GM18499 (cell line): ENCODE measurements around the gene SPON1.
"Not testable (repeated sequence)": the region's sequence is repeated elsewhere in the genome, so short reads cannot be mapped to it uniquely, and the experiment has no call there.

Source experiments
- ATAC-seq: cut with Tn5 transposase; IDR thresholded peaks from one replicate; pipeline ENCODE4 v1.9.1; 2021; ENCODE audit warnings: moderate number of reproducible peaks; ENCODE audit not compliant: insufficient read depth, unreplicated experiment

The SPON1 gene

DNA sequence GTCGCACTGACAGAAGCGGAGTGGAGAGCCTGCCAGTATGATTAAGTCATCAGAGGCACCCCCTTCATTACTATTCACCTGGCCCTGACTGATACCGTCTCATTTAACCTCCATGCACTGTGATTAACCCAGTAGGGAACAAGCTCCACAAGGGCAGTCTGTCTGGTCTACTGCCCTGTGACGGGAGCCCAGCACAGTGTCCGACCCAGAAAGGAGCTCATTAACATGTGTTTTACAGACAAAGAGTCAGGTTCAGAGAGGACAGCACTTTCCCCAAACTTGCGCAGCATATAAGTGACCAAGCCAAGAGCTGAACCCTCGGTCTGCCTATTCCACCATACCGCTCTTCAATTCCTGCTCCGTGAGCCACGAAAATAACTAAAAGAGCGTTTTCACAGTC lies 266.9 kb downstream of the SPON1 start:
- ATAC-seq, result no peak

DNA sequence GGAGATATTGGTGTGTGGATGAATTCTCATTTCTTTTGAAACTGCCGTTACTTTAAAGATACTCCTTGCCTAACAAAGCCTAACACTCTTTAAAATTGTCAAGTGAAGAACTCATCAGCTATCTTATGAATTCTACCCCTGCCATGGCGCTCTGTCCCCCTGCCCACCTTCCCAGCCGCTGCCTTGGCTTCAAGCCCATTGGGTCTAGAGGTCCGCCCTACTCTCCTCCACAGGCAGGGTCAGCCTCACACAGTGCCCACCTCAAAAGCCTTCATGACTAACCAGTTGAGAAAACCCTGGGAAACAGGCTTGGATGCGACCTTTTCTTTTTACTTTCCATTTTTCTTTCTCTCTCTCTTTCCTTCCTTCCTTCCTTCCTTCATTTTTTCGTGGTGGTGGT lies 267.9 kb downstream of the SPON1 start:
- ATAC-seq, result no peak

DNA sequence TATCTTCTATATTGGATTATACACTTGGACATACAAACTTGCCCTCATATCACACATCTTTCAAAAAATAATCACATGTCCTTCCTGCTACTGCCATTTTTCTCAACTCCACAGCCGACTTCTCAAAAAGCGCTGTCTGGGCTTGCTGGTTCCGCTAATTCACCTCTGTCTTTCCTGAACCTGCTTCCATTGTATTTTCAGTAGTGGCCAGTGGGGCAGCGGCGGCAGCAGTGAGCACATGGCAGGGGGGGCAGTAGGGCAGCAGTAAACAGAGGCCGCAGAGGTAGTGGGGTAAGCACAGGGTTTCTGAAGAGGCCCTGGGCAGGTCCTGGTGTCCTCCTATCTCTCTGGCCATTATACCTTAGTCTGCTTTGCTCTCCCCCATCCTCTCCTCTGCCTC lies 270.1 kb downstream of the SPON1 start:
- ATAC-seq, result no peak

DNA sequence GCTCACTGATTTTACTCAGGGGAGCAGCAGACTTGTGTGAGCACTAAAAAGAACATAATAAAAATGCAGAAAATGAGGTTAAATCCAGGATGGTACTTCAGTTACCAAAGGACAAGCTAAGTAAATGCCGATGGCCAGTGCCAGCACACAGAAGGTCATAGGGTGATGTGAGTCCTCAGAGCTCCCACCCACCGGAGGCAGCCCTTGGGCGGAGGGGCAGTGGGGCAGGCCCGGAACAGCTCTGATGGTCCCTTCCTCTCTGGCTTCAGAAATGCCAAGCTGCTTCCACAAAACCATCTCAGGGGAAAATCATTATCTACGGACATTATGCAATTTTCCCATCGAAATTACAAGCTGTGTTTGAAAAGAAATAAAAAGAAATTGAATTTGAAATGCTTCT lies 271.9 kb downstream of the SPON1 start:
- ATAC-seq, result no peak

DNA sequence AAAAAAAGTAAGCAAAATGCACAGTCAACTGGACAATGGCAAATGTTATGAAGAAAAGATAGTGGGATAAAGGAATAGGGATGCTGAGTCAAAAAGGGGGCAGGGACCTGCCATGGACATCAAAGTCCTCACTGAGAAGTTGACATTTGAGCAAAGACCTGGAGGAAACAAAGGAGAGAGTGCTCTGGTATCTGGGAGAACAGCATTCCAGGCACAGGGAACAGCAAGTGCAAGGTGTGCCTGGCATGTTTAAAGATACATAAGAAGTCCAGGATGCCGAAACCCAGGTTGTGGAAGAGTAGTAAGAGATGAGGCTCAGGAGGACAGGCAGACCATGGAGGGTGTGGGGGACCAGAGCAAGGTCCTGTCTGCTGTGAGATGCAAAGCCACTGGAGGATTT lies 273.2 kb downstream of the SPON1 start:
- no peak for ATAC-seq

DNA sequence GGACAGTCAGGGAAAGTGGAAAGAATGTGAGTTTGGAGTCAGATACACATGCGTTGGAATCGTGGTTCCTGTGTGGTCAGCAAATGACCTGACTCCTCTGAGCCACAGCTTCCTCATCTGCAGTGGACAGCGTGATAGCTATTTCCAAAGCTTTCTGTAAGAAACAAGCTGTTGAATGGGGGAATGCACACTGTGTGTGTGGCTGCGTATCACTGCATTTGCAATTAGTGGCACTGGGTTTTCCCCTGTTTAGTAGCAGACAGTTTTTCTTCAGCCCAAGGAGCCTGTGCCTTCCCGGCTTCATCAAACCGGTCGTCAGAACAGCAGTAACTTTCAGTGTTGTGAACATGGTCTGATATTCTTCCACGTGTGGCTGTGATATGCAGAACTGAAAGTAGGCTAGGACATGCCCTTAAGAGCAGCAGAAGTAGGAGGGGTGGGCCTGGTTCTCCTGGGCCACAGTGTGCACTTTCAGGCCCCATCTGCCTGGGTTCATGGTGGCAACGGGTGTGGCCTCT lies 275.0 kb downstream of the SPON1 start:
- peak; percentile 97 for ATAC-seq

DNA sequence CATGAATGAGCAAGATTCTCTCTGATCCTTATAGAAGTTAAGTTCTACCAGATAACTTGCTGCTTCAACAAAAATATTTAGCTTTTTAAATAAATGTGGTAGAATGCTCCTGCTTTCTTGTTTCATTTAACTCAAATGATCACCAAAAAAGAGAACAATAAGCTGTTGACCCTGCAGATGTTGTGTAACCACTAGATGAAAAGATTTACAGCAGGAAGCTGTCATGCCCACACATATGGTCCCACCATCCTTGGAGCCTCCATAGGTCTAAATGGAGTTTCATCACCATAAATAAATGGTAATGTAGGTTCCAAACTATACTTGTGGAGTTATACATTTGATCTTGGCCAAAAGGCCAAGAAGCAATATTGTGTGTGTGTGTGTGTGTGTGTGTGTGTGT lies 277.7 kb downstream of the SPON1 start:
- ATAC-seq, result no peak

DNA sequence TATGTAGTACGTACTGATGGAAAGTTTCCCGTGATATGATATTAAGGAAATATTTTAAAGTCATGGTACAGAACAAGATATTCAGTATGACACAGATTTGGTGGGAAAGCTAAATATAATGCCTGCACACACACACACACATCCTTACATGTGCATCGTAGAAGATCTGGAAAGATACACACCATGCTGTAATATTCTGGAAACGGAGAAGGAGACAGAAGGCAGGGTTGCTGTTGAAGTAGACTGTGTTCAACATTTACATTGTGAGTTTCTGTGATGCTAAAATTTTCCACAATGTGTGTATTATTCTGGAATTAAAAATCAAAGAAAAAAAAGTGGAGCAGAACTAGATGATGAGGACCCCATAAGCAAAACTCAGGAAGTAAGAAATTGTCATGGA lies 278.4 kb downstream of the SPON1 start:
- ATAC-seq, result no peak

DNA sequence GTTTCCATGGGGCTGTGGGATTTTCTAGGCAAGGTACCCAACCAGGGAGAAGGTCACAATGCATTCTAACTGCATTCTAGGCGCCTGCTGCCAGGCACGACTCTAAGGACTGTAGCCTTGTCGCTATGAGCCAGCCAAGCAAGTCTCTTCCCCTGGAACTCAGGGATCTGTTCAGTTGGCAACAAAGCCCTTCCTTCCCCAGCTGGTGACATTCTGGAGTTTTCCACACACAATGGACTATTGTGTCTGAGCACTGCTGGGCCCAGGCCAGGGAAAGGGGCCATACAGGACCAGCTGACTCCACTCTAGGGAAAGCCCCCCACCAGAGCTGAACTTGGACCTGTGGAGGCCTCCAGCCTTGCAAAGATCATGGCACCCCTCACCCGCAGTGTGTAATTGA lies 279.7 kb downstream of the SPON1 start:
- no peak for ATAC-seq

DNA sequence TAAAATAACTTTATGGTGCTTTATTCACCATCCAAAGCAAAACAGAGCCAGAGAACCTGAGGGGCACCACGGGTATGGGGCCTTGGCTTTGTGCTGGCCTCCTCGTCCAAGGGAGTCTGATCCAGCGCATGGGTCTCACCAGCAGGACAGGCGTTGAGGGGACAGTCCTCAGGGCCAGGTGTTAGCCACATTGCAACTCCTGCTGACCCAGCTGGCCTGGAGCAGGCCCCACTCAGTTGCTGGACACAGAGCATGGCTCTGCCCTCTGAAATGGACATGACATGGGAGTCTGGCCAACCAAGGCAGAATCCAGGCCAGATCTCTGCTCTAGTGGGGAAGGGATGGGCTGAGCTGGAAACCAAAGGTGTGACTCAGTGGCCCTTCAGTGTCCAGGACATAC lies 280.2 kb downstream of the SPON1 start:
- no peak for ATAC-seq

DNA sequence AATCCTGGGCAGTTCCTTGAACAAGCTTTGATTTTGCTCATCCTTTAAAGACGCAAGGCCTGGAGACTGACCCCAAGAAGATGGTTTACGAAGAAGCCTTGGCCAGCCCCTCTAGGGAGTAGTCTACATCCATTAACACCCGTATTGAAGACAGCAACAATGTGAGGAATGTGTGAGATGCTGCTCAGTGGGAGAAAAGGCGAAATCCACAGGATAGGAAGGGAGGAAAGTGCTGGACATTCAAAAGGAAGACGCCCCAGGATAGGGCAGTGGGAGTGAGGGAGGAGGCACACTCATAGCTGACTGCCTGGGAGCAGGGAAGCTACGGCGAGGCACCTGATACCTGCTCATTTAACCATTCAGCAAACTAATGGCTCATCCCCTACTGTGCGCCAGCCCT lies 282.4 kb downstream of the SPON1 start:
- no peak for ATAC-seq

DNA sequence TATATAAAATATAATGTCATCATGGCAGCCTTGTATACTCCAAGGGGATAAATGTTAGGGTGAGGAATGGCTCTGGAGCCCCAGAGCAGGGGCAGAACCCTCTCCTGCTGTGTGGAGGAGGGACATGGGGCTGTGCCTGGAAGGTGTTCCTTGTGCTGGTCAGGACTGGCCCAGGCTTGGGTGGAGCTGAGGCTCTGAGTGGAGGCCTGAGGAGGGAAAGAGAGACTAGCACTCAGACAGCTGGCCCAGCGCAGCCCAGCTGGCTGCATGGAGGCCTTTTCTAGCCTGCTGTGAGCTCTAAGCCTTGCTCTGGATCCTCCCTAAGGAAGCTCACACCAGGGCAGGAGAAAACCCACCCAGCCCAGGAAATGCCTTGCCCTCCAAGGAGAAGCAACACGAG lies 282.9 kb downstream of the SPON1 start:
- ATAC-seq, result no peak

DNA sequence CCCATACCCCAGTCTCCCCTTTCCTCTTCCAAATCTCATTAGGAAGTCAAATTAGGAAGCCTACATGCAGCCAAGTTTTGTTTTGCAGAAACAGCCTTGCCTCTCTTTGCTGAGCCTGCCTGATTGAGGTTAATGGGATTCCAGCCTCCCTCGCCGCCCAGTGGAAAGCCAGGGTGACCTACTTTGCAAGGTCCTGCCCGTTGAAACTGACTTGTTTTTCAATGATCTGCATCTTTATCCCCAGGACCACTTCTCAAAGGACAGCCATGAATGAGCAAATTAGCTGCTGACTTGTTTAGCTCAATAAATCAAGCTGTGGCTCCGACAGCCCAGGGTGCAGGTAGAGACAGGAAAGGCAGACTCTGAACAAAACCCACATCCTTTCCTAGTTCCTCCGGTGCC lies 286.1 kb downstream of the SPON1 start:
- no peak for ATAC-seq

DNA sequence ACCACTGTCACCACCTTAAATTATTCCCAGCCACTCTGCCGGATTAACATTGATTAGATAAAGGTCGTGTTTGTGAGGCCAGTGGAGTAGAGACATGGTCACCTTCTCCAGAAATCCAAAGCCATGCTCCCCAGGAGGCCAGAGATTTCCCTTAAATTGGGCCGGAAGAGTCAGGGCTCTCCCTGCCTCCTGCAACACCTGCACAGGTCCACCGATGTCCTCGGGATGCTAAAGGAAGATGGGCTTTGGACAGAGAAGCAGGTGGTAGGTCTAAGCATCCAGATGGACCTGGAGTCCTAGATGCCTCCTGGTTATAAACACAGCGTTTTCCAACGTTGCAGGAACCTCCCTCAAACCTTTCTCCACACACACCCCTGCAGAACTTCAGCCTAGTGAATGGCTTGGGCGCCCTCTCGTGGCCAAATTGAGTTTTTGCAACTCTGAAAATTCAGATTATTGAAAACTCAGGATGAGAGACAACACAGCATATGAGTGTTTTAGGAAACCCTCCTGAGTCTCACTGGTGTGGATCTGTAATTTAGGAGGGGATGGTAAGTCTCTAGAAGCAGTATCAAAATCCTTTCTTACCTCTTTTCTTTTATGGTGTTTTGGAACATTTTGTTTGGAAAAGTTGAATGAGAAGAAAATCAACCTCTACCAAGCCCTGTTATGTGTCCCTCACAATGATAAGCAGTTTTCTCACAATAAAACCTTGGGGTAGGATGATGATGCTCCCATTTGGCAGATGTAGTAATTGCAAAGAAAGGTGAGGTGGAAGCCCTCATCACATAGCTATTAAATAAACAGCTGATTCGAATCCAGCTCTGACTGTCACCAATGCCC lies 286.8 kb downstream of the SPON1 start:
- ATAC-seq, result no peak

DNA sequence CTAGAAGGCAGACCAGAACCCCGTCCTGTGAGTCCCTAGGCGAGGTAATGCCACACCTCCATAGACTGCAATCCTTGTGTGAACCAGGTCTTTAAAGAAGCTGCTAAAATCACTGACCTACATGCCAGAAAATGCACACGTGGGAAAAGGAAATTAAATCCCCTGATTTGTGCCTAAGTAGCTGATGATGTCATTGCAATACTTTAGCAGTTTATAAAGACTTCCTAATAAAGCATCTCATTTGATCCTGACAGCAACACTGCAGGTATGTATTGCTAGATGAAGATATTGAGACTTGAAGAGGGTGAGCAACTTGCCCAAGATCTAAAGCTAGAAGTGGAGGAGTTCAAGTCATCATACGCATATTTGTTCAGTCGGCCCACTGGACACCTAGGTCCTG lies 289.2 kb downstream of the SPON1 start:
- ATAC-seq, result no peak

DNA sequence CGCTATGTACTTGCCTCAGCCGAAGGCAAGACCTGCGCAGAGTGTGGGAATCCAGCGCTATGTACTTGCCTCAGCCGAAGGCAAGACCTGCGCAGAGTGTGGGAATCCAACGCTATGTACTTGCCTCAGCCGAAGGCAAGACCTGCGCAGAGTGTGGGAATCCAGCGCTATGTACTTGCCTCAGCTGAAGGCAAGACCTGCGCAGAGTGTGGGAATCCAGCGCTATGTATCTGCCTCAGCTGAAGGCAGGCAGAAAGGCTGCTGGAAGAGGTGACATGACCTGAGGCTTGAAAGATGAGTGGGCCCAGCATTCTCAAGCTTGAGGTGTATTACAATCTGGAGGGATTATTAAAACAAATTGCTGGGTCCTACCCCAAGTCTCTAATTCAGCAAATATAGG lies 290.0 kb downstream of the SPON1 start:
- not testable (repeated sequence) for ATAC-seq

DNA sequence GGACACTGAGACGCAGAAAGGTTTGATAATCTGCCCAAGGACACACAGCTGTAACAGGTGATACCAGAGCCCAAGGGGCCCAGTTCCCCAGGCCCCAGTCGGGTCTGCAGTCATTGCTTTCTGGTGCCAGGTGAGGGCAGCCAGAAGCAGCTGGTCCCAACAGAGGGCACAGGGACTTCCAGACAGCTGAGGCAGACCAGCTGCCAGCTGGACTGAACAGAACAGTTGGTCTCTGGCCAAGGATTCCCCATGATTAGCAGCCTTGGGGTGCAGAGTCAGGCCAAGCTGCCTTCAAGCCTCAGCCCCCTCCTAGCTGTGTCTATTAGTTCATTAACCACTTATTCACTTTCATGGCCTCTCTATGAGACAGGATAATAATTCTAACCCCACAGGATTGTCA lies 290.9 kb downstream of the SPON1 start:
- no peak for ATAC-seq

DNA sequence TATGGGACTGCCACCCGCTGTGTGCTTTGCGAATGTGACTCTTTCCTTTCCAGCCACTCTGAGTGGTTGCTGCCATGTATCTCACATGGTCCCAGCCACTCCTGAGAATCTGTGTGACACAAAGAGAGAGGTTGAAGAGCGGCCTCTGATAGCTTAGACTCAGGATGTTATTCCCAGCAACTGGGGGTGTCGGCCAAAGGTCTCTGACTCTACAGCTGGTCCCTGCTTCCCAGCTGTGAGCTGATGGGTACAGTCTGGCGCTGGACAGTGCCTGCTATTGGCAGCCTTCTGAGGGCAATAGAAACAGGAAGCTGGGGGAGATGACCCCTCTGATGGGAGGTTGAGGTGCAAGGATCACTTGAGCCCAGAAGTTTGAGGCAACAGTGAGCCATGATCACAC lies 291.3 kb downstream of the SPON1 start:
- no peak for ATAC-seq

DNA sequence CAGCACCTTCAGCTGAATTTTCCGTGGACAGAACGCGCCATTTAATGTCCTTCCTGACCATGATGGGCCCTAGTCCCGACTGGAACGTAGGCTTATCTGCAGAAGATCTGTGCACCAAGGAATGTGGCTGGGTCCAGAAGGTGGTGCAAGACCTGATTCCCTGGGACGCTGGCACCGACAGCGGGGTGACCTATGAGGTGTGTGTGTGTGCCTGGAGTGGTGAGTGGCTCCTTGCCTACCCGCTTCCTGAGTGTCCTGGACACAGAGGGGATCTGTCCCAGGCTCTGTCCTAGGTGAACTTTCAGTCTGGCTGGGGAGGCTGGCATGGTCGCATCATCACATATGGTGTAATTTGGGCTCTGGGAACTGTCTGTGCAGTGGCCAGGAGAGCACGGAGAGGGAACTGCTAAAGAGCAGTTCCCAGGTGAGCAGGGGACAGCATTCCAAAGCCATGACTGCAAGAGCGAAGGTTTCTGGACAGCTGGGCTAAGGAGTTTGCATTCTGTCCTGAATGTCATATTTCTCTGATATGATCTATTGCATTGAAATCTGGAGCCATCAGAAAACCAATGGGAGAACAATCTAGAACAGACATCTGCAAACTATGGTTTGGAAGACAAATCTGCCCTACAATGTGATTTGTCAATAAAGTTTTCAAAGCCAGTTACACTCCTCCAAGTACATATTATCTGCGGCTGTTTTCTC lies 292.2 kb downstream of the SPON1 start:
- no peak for ATAC-seq

DNA sequence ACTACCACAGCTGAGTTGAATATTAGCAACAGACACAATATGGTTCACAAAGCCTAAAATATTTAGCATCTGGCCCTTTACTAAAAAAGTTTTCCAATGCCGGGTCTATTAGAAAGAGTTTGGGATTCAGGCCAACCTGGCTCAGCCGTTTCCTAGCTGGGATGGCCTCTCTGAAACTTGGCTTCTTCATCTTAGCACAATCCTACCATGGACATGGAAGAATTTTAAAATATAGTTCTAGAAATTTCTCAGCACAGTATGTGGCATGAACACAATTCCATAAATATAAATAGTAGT lies 292.7 kb downstream of the SPON1 start:
- ATAC-seq, result no peak

DNA sequence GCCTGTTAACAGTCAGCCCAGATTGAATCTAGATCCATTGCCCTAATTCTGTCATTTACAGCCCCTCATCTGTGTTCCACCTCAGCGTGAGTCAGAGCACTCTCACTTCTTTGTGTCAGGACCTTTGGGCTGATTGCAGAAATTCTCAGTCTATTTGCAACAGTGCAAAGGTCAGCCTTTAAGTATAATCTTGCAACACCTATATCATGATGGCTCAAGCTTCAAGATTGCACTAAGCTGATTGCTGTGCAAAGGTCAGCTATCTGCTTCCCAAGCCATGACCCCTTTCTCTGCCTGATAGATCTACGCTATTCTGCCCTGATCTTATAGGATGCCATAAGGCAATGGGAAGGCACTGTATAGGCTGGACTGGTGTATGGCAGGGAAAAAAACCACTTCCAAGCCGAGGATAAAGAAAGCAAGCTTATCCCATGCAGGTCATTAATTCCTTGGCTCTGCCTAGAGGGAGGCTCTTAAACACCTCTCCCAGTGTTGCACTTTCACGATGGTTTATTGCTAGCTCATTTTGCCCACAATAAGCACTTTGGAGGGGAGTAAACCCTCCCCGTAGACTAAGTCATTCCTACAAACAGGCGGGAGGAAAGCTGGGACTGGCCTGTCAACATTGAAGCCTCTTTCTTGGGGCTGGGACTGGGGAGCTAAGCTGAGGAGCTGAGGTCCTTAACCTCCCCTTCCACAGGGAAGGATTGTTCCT lies 295.9 kb downstream of the SPON1 start:
- no peak for ATAC-seq
